ENCODE measurements around the gene ZNF496. TPM values are rescaled to one million over a fixed set of nuclear protein-coding genes. Genes with fewer than 3 reads are reported as not detected.

ZNF496 gene
- total and polyA plus RNA-seq, 2 of the 13 experiments (the other 11 are each of a cell fraction or from before 2014, with no cell fraction given) = 14.8 to 18.6 TPM

DNA sequence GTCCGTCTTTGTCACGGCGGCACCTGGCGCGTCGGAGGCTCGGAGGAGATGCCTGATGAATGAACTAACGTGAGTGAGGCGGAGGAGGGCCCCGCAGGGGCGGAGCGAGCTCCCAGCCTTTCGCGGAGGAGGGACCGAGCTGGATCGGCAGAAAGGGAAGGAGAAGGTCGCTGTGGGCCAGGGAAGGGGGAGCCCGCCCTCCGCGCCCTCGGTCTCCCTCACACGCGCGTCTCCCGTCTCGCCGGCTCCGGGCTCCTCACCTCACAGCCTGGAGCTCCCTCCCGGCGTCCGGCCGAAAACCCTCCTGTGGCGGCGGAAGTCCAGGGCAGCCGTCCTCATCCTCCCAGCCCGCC, 519 bp downstream of the ZNF496 start (continued):
- TF ChIP-seq PAXIP1 (CRISPR knock-in tag; conservative IDR thresholded peaks at IDR 0.05) = peak; percentile 31; the same call in 1 of the 2 replicates
- TF ChIP-seq, protein P1, sequence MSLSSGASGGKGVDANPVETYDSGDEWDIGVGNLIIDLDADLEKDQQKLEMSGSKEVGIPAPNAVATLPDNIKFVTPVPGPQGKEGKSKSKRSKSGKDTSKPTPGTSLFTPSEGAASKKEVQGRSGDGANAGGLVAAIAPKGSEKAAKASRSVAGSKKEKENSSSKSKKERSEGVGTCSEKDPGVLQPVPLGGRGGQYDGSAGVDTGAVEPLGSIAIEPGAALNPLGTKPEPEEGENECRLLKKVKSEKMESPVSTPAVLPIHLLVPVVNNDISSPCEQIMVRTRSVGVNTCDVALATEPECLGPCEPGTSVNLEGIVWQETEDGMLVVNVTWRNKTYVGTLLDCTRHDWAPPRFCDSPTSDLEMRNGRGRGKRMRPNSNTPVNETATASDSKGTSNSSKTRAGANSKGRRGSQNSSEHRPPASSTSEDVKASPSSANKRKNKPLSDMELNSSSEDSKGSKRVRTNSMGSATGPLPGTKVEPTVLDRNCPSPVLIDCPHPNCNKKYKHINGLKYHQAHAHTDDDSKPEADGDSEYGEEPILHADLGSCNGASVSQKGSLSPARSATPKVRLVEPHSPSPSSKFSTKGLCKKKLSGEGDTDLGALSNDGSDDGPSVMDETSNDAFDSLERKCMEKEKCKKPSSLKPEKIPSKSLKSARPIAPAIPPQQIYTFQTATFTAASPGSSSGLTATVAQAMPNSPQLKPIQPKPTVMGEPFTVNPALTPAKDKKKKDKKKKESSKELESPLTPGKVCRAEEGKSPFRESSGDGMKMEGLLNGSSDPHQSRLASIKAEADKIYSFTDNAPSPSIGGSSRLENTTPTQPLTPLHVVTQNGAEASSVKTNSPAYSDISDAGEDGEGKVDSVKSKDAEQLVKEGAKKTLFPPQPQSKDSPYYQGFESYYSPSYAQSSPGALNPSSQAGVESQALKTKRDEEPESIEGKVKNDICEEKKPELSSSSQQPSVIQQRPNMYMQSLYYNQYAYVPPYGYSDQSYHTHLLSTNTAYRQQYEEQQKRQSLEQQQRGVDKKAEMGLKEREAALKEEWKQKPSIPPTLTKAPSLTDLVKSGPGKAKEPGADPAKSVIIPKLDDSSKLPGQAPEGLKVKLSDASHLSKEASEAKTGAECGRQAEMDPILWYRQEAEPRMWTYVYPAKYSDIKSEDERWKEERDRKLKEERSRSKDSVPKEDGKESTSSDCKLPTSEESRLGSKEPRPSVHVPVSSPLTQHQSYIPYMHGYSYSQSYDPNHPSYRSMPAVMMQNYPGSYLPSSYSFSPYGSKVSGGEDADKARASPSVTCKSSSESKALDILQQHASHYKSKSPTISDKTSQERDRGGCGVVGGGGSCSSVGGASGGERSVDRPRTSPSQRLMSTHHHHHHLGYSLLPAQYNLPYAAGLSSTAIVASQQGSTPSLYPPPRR (CRISPR knock-in tag; IDR thresholded peaks at IDR 0.05; ENCODE audit: borderline replicate concordance) = no peak
- TF ChIP-seq MEF2D (CRISPR knock-in tag; IDR thresholded peaks at IDR 0.05) = peak; percentile 9; the same call in 1 of the 2 replicates
- no peak for TF ChIP-seq ZBTB8A (CRISPR knock-in tag; IDR thresholded peaks at IDR 0.05; ENCODE audit: borderline replicate concordance, low read depth)
- TF ChIP-seq PAX8 (CRISPR knock-in tag; IDR thresholded peaks at IDR 0.05; ENCODE audit: borderline replicate concordance) = no peak
- TF ChIP-seq MAFK (conservative IDR thresholded peaks at IDR 0.05 in 1 of 2, IDR thresholded peaks at IDR 0.05 in 1 of 2; ENCODE audit: low read length in 2 of 2) = no peak
- TF ChIP-seq RXRA (CRISPR knock-in tag; IDR thresholded peaks at IDR 0.05) = no peak; the same call in 1 of the 2 replicates
- TF ChIP-seq, protein P2, sequence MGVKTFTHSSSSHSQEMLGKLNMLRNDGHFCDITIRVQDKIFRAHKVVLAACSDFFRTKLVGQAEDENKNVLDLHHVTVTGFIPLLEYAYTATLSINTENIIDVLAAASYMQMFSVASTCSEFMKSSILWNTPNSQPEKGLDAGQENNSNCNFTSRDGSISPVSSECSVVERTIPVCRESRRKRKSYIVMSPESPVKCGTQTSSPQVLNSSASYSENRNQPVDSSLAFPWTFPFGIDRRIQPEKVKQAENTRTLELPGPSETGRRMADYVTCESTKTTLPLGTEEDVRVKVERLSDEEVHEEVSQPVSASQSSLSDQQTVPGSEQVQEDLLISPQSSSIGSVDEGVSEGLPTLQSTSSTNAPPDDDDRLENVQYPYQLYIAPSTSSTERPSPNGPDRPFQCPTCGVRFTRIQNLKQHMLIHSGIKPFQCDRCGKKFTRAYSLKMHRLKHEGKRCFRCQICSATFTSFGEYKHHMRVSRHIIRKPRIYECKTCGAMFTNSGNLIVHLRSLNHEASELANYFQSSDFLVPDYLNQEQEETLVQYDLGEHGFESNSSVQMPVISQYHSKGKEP (CRISPR knock-in tag; IDR thresholded peaks at IDR 0.05) = no peak
- peak; percentile 29 for TF ChIP-seq SP4 (CRISPR knock-in tag; IDR thresholded peaks at IDR 0.05)
- no peak for TF ChIP-seq ZNF232 (CRISPR knock-in tag; IDR thresholded peaks at IDR 0.05; ENCODE audit: borderline replicate concordance)
- TF ChIP-seq HNF4G (IDR thresholded peaks at IDR 0.05; ENCODE audit: borderline replicate concordance, low read depth, low read length) = no peak
- no peak for TF ChIP-seq HNF4G (CRISPR knock-in tag; IDR thresholded peaks at IDR 0.05; ENCODE audit: borderline replicate concordance, low read depth)
- TF ChIP-seq, protein P3, sequence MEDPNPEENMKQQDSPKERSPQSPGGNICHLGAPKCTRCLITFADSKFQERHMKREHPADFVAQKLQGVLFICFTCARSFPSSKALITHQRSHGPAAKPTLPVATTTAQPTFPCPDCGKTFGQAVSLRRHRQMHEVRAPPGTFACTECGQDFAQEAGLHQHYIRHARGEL (CRISPR knock-in tag; IDR thresholded peaks at IDR 0.05) = no peak
- TF ChIP-seq, protein P4, sequence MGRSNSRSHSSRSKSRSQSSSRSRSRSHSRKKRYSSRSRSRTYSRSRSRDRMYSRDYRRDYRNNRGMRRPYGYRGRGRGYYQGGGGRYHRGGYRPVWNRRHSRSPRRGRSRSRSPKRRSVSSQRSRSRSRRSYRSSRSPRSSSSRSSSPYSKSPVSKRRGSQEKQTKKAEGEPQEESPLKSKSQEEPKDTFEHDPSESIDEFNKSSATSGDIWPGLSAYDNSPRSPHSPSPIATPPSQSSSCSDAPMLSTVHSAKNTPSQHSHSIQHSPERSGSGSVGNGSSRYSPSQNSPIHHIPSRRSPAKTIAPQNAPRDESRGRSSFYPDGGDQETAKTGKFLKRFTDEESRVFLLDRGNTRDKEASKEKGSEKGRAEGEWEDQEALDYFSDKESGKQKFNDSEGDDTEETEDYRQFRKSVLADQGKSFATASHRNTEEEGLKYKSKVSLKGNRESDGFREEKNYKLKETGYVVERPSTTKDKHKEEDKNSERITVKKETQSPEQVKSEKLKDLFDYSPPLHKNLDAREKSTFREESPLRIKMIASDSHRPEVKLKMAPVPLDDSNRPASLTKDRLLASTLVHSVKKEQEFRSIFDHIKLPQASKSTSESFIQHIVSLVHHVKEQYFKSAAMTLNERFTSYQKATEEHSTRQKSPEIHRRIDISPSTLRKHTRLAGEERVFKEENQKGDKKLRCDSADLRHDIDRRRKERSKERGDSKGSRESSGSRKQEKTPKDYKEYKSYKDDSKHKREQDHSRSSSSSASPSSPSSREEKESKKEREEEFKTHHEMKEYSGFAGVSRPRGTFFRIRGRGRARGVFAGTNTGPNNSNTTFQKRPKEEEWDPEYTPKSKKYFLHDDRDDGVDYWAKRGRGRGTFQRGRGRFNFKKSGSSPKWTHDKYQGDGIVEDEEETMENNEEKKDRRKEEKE (IDR thresholded peaks at IDR 0.05) = no peak
- TF ChIP-seq ZNF235 (CRISPR knock-in tag; IDR thresholded peaks at IDR 0.05; ENCODE audit: borderline replicate concordance) = 0 out of 2 replicates have a peak, but pooled peaks have one; percentile 57
- no peak for TF ChIP-seq ZNF879 (CRISPR knock-in tag; IDR thresholded peaks at IDR 0.05)
